Panc1 (cell line): ENCODE results near the gene FOXD4L6. TPM values are rescaled to one million over a fixed set of nuclear protein-coding genes. Genes with fewer than 3 reads are reported as not detected.
"Not testable (repeated sequence)": the region's sequence is repeated elsewhere in the genome, so short reads cannot be mapped to it uniquely, and the experiment has no call there.

Source experiments
- ATAC-seq: fragments of 200-7000 bp; cut with Tn5 transposase; 2 replicates; pipeline ENCODE4 v1.9.1; 2020; ENCODE audit warnings: mild to moderate bottlenecking, moderate library complexity
- BruUV-seq: library from RNA; stranded (reverse); fragments of 400-500 nt; replicated peaks from 2 replicates; lab custom pipeline; 2021; lab: Mats Ljungman, UMichigan
- CTCF ChIA-PET: fragments of 300-600 bp; sonication (Branson Sonifier 250); formaldehyde crosslinking; loops from one replicate; lab custom pipeline; 2022; ENCODE audit warnings: antibody characterized with exemption; lab: Charles Lee
- POLR2A ChIA-PET: fragments of 300-600 bp; sonication (Branson Sonifier 250); formaldehyde crosslinking; loops from one replicate; lab custom pipeline; 2022; ENCODE audit warnings: antibody characterized with exemption; lab: Charles Lee
- DNase-seq: peaks from one replicate; pipeline ENCODE4 v3.0.0-alpha.2; 2010; ENCODE audit warnings: low read depth, low spot score
- H3K27ac ChIP-seq: 2 replicates; pipeline ENCODE4 v1.5.1; 2011; ENCODE audit warnings: mild to moderate bottlenecking, low read length, inconsistent platforms
- H3K27me3 ChIP-seq: fragments of 200-500 bp; sonication (Bioruptor generic); 2 replicates; pipeline ENCODE4 v1.6.0; 2014; ENCODE audit warnings: low read length, inconsistent platforms; ENCODE audit not compliant: control insufficient read depth, insufficient read depth
- H3K36me3 ChIP-seq: fragments of 200-500 bp; sonication (Bioruptor generic); 2 replicates; pipeline ENCODE4 v1.5.1; 2014; ENCODE audit warnings: inconsistent platforms, mild to moderate bottlenecking, low read length, moderate library complexity; ENCODE audit not compliant: control insufficient read depth, insufficient read depth
- H3K4me1 ChIP-seq: 2 replicates; pipeline ENCODE4 v1.5.1; 2011; ENCODE audit warnings: inconsistent platforms, mild to moderate bottlenecking, low read length, moderate library complexity; ENCODE audit not compliant: control insufficient read depth, insufficient read depth
- H3K4me3 ChIP-seq, 2 experiments: 2 replicates each; pipeline ENCODE4 v1.5.1; 2011 to 2012; ENCODE audit warnings: low read depth in 2 of 2, low read length in 2 of 2, mild to moderate bottlenecking in 2 of 2, inconsistent platforms in 1 of 2, moderate library complexity in 1 of 2
- H3K9me3 ChIP-seq: fragments of 200-500 bp; sonication (Bioruptor generic); 2 replicates; pipeline ENCODE4 v1.5.1; 2014; ENCODE audit warnings: low read depth, mild to moderate bottlenecking, inconsistent platforms, low read length, moderate library complexity; ENCODE audit not compliant: control insufficient read depth, insufficient read depth
- in situ Hi-C: cut with HindIII; loops from 2 replicates; pipeline ENCODE4 v1.10.0; 2016; ENCODE audit warnings: low sequenced_read_pairs, low pct_unique_long_range_greater_than_20kb
- intact Hi-C: fragments of 100-400 bp; cut with micrococcal nuclease; formaldehyde crosslinking; loops from one replicate; pipeline ENCODE4 v1.10.0; 2022; ENCODE audit not compliant: unreplicated experiment
- total RNA-seq: library from RNA; stranded (reverse); gene quantifications from one replicate; pipeline ENCODE4 v1.2.1, GENCODE V29; 2021; ENCODE audit not compliant: unreplicated experiment

The FOXD4L6 gene
- total RNA-seq, 1 experiment from 2014 or later, result not detected

GRCh38 chr9:41124250-41125108 is 4.0 kb downstream of the FOXD4L6 start:
- intact Hi-C loops, H3K27ac ChIP-seq, in situ Hi-C loops, POLR2A ChIA-PET, CTCF ChIA-PET, DNase-seq, H3K9me3 ChIP-seq, H3K27me3 ChIP-seq, BruUV-seq, H3K36me3 ChIP-seq, H3K4me1 ChIP-seq, H3K4me3 ChIP-seq: not testable (repeated sequence)
- 0 out of 2 replicates have a peak, but pooled peaks have one; percentile 26 for ATAC-seq

- H3K4me3 ChIP-seq, H3K27me3 ChIP-seq, BruUV-seq, ATAC-seq, CTCF ChIA-PET, DNase-seq, H3K36me3 ChIP-seq, H3K4me1 ChIP-seq, intact Hi-C loops, in situ Hi-C loops, POLR2A ChIA-PET, H3K9me3 ChIP-seq, H3K27ac ChIP-seq: not testable (repeated sequence)
Measured at GRCh38 chr9:41123812-41124211, 4.7 kb downstream of the FOXD4L6 start.

DNA sequence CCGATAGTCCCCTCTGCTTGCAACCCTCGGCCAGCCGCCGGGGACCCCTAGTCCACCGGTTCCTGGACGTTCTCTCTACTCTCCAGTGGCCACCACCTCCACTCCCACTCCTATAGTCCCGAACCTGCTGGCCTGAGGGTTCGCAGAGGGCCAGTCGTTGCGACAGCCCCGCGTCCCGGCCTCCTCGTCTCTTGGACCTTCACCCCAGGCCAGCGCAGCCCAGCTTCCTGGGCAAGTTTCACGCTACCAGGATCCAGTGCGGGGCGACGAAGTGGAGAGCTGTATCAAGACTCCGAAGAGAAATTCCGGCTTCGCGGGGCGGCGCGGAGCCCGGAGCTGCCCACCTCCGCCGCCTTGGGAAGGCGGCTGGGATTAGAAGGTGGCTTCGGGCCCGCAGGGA is 5.1 kb downstream of the FOXD4L6 start:
- H3K27ac ChIP-seq, ATAC-seq, CTCF ChIA-PET, H3K27me3 ChIP-seq, H3K36me3 ChIP-seq, intact Hi-C loops, DNase-seq, POLR2A ChIA-PET, H3K9me3 ChIP-seq, BruUV-seq, H3K4me1 ChIP-seq, in situ Hi-C loops, H3K4me3 ChIP-seq: not testable (repeated sequence)

DNA sequence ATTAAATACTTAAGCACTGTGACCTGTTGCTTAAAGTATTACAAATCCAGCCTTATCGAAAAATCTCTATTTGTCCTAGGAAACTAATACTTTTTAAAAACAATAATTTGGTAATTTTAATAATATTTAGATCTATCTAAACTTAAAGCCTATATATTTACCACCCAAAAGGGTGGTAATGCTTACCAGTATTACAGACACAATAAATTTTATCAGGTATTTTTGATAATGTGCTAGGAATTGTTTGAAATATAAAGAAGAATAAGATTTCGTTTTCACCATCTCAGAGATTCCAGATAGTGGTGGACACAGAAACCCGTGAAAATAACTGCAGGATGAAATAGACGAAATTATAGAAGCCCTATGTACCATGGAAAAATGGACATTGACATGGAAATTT is 7.8 kb downstream of the FOXD4L6 start:
- H3K9me3 ChIP-seq, H3K4me3 ChIP-seq, H3K27me3 ChIP-seq, BruUV-seq, ATAC-seq, CTCF ChIA-PET, in situ Hi-C loops, H3K27ac ChIP-seq, intact Hi-C loops, POLR2A ChIA-PET, H3K36me3 ChIP-seq, DNase-seq, H3K4me1 ChIP-seq: not testable (repeated sequence)

DNA sequence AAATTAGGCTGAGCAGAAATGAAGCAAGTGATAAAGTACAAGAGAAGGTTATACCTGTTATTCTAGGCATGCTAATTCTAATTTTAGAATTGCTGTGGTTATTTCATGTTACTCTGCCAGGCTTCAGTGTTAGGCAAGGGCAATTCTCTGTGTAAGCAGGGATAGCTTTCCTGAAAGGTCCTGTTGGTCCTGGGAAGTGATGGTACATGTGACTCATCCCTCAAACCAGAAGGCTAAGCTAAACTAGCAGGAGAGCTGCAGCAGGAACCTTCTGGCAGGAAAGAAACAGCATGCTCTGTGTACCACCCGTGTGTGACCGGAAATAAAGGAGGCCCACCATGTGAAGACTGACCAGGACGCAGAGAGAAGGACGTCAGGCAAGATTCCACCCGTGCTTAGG is 8.8 kb downstream of the FOXD4L6 start:
- ATAC-seq, POLR2A ChIA-PET, H3K36me3 ChIP-seq, H3K4me3 ChIP-seq, H3K4me1 ChIP-seq, H3K9me3 ChIP-seq, H3K27ac ChIP-seq, in situ Hi-C loops, CTCF ChIA-PET, H3K27me3 ChIP-seq, intact Hi-C loops, DNase-seq, BruUV-seq: not testable (repeated sequence)

GRCh38 chr9:41119311-41119710 is 9.2 kb downstream of the FOXD4L6 start:
- H3K4me1 ChIP-seq, DNase-seq, H3K27me3 ChIP-seq, intact Hi-C loops, POLR2A ChIA-PET, H3K36me3 ChIP-seq, H3K4me3 ChIP-seq, CTCF ChIA-PET, BruUV-seq, in situ Hi-C loops, H3K27ac ChIP-seq, H3K9me3 ChIP-seq: not testable (repeated sequence)
- ATAC-seq, result peak; percentile 69

GRCh38 chr9:41113348-41113747 is 15.1 kb downstream of the FOXD4L6 start:
- CTCF ChIA-PET, DNase-seq, BruUV-seq, H3K9me3 ChIP-seq, H3K27ac ChIP-seq, in situ Hi-C loops, H3K4me3 ChIP-seq, H3K27me3 ChIP-seq, intact Hi-C loops, H3K4me1 ChIP-seq, POLR2A ChIA-PET, H3K36me3 ChIP-seq: not testable (repeated sequence)
- peak; percentile 34; the same call in 1 of the 2 replicates for ATAC-seq
